Fibroblast of mammary gland (primary cell): ENCODE results near the gene KIF26B.

Experiments used
- DNase-seq: peaks from one replicate; pipeline ENCODE4 v3.0.0-alpha.2; 2010; ENCODE audit warnings: low read depth
- H3K4me3 ChIP-seq: 2 replicates; pipeline ENCODE4 v1.5.1; 2011; ENCODE audit warnings: low read depth, mild to moderate bottlenecking, low read length, moderate library complexity; ENCODE audit not compliant: control insufficient read depth
- CTCF ChIP-seq: conservative IDR thresholded peaks from 2 replicates; pipeline ENCODE4 v1.5.1; 2011; ENCODE audit warnings: low read depth, low read length, inconsistent platforms; ENCODE audit not compliant: control insufficient read depth, insufficient read depth

Gene KIF26B

GRCh38 chr1:245544236-245544635 is 389.5 kb downstream of the KIF26B start:
- no peak for DNase-seq
- H3K4me3 ChIP-seq, result no peak overlapping the region
- no peak for TF ChIP-seq CTCF

- TF ChIP-seq CTCF, result no peak
- no peak for DNase-seq
- no peak overlapping the region for H3K4me3 ChIP-seq
These were observed 392.1 kb downstream of the KIF26B start for GRCh38 chr1:245546875-245547274.

DNA sequence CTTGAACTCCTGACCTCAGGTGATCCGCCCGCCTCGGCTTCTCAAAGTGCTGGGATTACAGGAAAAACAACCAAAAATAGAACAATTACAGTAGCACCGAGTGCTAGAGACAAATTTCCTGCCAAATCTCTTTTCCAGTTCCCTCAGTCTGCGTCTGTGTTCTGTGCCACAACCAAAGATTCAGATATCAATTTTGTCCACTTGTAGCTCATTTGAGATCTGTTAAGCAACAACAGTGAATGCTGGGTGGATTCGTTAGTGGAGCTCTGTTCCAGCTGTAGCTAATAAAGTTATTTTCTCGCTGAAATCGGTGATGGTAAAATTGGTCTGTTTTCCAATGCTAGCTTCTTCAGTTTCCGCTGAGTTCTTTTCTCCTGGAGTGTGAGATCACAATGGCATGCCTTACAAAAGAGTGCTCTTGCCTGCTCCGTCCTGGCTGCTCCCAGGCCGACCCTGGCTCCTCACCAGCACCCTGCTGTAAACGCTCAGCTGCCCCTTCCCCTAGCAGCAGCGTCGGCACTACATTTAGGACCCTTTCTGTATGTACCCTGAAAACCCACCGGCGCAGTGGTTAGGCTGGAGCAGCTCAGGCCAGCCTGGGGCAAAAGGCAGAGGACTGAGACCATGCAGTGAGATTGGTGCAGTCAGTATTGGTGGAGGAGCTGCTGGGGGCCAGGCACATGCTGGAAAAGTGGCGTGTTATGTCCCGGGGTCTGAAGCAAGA is 395.4 kb downstream of the KIF26B start:
- no peak for TF ChIP-seq CTCF
- H3K4me3 ChIP-seq, result no peak overlapping the region
- no peak for DNase-seq

DNA sequence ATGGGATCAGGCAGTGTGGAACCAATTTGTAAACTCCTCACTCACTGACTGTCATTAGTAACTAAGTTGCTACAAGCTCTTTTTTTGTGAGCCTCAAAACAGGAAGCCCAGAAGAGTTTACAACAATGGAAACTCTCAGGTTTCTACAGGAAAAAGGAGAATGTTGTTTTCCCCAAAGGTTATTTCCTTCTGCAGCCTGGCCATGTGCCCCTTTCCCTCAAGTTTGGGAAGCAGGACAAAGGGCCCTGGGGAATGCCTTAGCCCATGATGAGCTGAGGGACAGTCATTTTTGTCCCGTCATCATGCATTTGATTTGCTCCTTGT is 395.9 kb downstream of the KIF26B start:
- no peak for TF ChIP-seq CTCF
- no peak for DNase-seq
- no peak overlapping the region for H3K4me3 ChIP-seq

DNA sequence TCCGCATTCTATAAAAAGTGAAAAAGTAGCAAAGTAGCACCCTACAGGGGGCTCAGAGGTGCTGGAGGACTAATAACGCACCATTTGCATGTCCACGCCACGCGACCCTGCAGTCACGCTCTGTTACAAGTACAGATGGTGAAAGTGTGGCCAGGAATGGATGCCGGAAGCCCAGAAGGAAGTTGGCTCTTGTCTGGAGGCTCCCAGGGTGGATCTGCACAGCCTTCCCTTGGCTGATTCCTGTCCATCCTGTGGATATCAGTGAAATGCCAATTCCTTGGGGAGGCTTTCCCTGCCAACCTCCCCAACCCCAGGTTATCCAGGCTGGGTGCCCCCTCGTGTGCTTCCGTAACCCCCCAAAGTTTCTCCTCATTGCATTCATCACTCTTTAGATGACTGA is 396.8 kb downstream of the KIF26B start:
- TF ChIP-seq CTCF, result no peak
- no peak overlapping the region for H3K4me3 ChIP-seq
- DNase-seq, result no peak

- H3K4me3 ChIP-seq, result no peak overlapping the region
- TF ChIP-seq CTCF, result no peak
- no peak for DNase-seq
These were observed 397.5 kb downstream of the KIF26B start for GRCh38 chr1:245552331-245552730.

DNA sequence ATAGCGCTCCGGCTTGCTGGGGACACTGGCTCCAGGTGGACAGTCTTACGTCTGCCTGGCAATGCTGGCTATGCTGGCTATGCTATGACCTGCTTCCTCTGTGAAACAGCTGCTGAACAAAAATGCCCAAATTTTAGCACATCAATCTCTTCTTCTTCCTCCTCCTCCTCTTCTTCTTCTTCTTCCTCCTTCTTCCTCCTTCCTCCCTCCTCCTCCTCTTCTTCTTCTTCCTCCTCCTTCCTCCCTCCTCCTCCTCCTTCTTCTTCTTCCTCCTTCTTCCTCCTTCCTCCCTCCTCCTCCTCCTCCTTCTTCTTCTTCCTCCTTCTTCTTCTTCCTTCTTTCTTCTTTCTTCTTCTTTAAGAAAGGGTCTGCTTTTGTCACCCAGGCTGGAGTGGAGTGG is 401.3 kb downstream of the KIF26B start:
- DNase-seq, result no peak
- TF ChIP-seq CTCF, result no peak
- H3K4me3 ChIP-seq, result no peak overlapping the region
